ENCODE data around the gene KCNH2.
"Not testable (repeated sequence)": the region's sequence is repeated elsewhere in the genome, so short reads cannot be mapped to it uniquely, and the experiment has no call there.

The KCNH2 gene, protein sequence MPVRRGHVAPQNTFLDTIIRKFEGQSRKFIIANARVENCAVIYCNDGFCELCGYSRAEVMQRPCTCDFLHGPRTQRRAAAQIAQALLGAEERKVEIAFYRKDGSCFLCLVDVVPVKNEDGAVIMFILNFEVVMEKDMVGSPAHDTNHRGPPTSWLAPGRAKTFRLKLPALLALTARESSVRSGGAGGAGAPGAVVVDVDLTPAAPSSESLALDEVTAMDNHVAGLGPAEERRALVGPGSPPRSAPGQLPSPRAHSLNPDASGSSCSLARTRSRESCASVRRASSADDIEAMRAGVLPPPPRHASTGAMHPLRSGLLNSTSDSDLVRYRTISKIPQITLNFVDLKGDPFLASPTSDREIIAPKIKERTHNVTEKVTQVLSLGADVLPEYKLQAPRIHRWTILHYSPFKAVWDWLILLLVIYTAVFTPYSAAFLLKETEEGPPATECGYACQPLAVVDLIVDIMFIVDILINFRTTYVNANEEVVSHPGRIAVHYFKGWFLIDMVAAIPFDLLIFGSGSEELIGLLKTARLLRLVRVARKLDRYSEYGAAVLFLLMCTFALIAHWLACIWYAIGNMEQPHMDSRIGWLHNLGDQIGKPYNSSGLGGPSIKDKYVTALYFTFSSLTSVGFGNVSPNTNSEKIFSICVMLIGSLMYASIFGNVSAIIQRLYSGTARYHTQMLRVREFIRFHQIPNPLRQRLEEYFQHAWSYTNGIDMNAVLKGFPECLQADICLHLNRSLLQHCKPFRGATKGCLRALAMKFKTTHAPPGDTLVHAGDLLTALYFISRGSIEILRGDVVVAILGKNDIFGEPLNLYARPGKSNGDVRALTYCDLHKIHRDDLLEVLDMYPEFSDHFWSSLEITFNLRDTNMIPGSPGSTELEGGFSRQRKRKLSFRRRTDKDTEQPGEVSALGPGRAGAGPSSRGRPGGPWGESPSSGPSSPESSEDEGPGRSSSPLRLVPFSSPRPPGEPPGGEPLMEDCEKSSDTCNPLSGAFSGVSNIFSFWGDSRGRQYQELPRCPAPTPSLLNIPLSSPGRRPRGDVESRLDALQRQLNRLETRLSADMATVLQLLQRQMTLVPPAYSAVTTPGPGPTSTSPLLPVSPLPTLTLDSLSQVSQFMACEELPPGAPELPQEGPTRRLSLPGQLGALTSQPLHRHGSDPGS

DNA sequence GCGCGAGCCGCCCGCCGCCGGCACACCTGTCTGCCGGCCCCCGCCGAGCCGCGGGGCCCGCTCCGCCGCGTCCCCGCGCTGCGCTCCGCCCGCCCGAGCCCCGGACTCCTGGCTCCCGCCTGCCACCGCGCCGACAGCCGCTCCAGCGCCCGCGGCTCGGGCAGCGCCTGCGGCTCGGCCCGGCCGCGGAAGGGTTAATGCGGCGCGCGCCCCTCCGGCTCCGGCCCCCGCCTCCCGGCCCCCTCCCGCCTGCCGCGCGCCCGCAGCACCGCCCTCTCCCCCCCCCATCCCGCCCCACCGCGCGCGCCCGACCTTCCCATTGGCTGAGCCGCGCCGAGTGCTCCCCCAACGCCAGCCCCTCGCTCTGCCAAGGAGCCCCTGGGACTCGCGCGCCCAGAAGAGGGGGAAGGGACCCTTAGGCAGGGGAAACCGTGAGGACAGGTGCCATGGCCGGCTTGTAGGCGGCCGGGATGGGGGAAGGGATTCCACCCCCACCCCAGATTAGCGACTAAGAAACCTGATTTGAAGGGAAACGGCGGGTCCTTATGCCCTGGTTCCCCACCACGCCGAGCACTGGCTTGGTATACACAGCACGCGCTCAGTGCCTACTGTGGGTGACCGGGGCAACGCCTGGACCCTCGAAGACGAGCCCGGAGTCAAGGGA lies at the start of gene KCNH2:
Gene KCNH2, minus strand, starts transcription at position 196 of the 664 bp plus-strand sequence. CDS start 408 bp downstream, outside the sequence.
- in situ Hi-C loops (cut with MboI; ENCODE audit: low sequenced_read_pairs): no loop called here

DNA sequence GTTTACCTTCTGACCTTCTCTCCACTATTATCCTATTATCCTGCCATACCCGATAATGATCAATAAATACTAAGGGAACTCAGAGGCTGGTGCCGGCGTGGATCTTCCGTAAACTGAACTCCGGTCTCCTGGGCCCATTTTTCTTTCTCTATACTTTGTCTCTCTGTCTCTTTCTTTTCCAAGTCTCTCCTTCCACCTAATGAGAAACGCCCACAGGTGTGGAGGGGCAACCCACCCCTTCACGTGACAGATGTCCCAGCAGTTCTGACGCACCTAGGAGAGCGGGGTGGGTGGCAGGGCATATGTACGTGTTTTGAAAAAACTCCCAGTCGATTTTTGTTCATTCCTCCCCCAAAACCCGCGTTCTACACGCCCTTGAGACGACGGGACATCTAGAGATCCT lies 49.6 kb upstream of the KCNH2 start:
- in situ Hi-C loops (cut with MboI; ENCODE audit: low sequenced_read_pairs): not testable (repeated sequence)

DNA sequence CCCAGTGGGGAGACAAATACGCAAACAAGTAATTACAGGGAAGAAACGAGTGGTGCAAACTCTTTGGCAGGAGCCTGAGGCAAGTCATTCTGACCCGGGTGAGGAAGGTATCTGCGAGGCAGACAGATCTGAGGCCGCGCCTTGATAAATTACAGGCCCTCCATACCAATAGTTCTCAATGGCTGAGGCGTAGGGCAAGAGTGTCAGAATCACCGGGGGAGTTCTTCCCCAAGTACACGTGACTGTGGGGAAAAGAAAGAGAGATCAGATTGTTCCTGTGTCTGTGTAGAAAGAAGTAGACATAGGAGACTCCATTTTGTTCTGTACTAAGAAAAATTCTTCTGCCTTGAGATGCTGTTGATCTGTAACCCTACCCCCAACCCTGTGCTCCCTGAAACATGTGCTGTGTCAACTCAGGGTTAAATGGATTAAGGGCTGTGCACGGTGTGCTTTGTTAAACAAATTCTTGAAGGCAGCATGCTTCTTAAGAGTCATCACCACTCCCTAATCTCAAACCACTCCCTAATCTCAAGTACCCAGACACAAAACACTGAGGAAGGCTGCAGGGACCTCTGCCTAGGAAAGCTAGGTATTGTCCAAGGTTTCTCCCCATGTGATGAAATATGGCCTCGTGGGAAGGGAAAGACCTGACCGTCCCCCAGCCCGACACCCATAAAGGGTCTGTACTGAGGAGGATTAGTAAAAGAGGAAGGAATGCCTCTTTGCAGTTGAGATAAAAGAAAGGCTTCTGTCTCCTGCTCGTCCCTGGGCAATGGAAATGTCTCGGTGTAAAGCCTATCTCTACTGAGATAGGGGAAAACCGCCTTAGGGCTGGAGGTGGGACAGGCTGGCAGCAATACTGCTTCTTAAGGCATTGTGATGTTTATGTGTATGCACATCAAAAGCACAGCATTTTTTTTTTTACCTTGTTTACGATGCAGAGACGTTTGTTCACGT lies 48.9 kb upstream of the KCNH2 start:
- in situ Hi-C loops (cut with MboI; ENCODE audit: low sequenced_read_pairs): not testable (repeated sequence)

DNA sequence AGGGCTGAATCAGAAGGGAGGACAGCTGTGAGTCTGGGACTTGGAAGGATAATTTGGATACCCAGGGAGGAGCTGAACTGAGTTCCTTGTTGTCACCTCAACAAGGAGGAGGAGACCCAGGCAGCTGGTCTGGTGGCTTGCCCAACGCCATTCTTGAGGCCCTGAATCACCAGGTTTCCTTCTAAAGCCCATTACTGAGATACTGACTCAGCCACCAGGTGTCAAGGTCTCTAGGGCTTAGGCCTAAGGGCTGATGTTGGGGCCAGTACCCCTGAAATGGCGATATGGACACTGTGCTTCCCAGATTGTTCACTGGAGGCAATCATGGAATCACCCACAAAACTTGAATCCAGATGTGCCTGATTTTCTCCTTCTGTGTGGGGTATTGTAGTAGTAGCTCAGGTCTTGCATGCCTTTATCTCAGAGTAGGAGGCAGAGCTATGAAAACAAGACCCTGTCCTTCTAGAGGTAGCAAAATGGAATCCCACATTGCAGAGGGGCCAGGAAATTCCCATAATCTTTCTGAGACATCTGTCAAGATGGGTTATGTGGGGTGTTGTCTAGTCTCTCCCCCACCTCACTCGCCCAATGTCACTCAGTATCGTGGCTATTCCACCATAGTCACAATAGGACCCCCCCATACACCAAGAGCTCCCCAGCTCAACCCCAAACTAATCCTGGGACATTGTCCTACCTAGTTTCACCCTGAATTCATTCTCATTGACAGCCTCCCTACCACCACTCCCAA lies 48.0 kb upstream of the KCNH2 start:
- in situ Hi-C loops (cut with MboI; ENCODE audit: low sequenced_read_pairs): no loop called here

DNA sequence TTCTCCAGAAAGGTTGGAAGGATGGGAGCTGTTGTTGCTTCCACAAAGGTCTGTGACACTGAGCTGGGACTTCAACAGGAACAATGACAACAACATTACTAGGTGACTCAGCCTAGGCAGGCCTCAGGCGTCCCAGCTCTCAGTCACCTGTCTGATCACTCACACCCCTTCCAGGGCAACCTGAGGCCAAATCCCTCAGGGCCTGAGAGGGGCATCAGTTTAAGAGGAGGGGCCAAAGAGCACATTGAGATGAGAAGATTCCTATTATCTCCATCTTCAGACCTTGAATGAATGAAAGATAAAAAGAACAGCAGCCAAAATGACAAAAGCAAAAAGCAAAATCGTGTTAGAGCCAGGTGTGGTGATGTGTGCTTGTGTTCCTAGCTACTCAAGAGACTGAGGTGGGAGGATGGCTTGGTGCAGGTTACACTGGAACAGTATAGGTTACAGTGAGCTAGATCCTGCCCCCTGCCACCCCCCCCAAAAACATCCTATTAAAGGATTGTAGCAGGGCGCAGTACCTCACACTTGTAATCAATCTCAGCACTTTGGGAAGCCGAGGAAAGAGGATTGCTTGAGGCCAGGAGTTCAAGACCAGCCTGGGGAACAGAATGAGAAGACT lies 46.4 kb upstream of the KCNH2 start, which contains the start of gene ATG9B:
Gene ATG9B, minus strand, starts transcription at position 60 of the 622 bp plus-strand sequence. CDS start 71 bp downstream, outside the sequence.
- in situ Hi-C loops (cut with MboI; ENCODE audit: low sequenced_read_pairs): no loop called here

DNA sequence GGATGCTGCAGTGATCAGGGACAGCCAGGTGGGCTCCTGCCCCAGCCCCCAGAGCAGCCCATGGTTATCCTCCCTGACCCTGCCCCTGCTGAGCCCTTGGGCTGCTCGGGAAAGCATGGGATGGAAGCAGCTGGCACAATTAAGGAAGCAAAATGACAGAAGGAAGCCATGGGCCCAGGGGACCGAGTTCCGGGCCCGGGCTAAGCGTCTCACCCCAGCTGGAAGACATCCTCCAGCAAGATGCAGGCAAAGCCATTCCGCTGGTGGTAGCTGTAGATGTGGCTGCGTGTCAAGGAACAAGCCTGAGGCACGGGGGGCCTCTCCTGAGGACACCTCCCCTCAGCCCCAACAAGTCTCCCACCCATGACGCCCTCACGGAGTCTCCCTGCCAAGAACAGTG lies 45.1 kb upstream of the KCNH2 start:
- in situ Hi-C loops (cut with MboI; ENCODE audit: low sequenced_read_pairs): no loop called here

DNA sequence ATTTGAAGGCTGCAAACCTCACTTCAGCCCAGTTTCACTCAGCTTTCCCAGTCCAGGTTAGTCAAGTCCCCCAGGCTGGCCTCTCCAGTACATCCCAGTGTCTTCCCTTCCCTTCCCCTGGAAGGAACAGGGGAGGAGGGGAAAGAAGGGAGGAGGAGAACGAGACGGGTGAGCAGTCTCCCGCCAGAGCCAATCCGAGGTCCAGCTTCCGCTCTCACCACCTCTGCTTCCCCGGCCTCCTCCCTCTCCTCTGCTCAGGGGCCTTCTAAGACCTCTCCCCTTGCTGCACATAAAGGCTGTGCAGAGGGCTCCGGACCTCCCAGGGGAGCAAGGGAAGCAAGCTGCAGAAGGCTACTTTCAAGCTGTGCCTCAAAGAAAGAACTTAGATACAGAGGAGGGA lies 42.1 kb upstream of the KCNH2 start:
- in situ Hi-C loops (cut with MboI; ENCODE audit: low sequenced_read_pairs): no loop called here

DNA sequence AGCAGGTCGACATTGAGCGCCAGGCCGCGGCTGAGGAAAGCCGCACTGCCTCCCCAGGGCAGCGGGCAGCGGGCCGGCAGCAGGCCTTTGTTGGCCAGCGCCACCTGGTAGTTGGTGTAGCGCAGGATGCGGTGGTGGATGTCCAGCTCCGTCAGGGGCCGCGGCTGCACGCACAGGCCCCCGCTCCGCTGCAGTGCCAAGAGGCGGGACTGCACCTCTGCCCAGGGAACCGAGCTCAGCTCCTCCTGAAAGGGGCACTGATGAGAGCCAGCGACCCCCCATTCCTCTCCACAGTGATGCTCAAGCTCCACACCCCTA lies 41.0 kb upstream of the KCNH2 start:
- in situ Hi-C loops (cut with MboI; ENCODE audit: low sequenced_read_pairs): no loop called here

DNA sequence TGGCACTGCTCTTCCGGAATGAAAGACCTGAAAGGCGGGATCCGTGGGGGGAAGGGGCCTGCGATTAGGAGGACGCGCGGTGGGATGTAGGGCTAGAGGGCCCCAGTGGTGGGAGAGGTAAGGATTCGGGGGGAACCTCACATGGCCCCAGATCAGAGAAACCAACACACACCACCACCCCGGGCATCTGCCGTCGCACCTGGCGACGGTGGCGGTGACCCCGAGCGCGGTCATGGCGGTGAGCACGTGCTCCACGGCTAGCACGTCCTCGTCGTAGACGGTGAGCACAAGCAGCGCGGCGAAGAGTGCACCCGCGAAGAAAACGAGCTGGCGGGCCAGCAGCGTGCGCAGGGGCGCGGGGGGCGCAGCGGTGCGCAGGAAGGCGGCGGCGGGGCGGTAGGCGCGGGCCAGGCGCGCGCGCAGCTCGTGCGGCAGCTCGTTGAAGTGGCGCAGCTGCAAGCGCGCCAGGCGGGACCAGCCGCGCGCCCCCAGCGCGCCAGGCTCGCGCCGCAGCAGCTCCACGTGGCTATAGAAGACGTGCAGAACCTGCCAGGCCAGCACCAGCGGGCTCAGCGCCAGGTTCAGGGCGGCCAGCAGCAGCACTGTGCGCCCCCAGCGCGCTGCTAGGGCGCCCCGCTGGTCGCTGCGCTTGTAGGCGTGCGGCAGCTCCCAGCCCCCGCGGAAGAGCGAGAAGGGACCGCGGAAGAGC lies 40.5 kb upstream of the KCNH2 start:
- in situ Hi-C loops (cut with MboI; ENCODE audit: low sequenced_read_pairs): no loop called here

DNA sequence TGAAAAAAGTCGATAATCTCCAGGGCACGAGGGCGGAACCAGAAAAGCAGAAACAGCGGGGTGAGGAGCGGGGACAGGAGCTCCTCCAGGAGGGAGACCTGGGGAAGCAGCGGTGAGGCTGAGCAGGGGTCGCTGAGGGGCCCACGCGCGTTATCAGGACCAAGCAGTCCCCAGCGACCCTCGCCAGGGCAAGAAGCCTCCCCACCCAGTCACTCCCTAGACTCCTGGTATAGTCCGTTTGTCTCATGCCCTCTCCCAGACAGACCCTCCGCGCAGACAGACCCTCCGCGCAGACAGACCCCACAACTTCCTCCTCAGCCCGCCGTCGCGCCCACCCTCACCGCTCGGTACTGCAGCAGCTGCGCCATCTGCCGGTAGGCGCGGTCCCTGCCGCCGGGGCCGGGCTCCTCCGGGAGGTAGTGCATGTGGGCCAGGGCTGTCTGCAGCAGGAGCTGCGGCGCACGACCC lies 39.9 kb upstream of the KCNH2 start:
- in situ Hi-C loops (cut with MboI; ENCODE audit: low sequenced_read_pairs): no loop called here

DNA sequence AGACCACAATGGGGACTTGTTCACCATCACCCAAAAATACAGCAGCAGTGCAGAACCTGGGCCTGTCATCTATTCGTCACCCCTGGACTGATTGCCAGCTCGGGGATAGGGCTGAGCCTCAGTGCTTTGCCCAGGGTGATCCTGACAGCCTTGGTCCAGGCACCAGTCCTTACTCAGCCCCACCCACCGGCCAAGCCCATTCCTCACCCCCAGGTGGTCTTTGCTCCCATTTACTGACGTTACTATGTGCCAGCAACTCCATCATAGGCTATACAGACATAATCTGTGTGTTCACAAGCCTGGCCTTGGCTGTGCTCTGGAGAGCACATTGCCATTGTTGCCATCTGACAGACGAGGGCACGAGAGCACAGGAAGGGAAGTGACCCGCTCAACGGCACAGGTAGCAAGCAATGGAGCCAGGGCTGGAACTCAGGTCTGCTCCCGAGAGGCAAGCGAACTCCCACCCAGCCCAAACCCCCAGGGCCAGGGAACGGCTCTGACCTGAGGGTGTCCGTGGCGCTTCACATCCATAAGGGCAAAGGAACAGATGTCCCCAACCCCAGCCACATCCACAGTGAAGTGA lies 39.3 kb upstream of the KCNH2 start:
- in situ Hi-C loops (cut with MboI; ENCODE audit: low sequenced_read_pairs): no loop called here

DNA sequence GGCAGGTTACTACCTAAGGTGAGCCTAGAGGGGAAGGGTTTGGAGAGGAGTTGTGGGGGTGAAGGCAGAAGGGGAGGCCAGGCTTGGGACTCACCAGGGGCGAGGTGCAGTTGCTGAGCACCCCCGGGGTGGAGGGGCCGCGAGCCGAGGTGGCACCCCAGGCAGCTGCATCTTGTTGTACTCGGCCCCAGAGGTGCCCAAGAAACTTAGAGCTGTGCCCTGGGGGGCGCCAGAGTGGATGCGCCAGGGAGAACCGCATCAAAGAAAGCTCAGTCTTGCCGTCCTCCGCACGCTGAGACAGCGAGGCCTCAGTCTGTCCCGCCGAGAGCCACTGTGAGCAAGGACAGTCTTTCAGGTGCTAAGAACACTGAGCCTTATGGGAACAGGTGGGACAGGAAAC lies 38.8 kb upstream of the KCNH2 start:
- in situ Hi-C loops (cut with MboI; ENCODE audit: low sequenced_read_pairs): no loop called here

DNA sequence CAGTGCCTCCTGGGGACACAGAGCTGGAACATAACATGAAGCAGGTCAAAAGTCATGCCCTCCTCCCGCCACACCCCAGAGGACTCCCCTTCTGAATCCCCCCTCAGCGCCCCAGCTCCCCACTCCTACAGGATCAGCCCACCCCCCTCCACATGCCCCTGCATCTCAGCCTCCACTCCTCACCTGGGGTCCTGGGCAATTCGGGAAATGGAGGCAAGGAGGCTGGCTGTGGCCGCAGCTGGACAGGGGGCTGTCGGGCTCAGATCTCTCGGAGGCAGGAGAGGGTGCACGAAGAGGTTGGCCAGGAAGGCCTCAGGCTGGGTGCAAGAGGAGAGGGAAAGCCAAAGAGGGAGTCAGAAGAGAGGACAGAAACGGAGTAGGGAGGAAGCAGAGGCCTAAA lies 38.4 kb upstream of the KCNH2 start:
- in situ Hi-C loops (cut with MboI; ENCODE audit: low sequenced_read_pairs): no loop called here

DNA sequence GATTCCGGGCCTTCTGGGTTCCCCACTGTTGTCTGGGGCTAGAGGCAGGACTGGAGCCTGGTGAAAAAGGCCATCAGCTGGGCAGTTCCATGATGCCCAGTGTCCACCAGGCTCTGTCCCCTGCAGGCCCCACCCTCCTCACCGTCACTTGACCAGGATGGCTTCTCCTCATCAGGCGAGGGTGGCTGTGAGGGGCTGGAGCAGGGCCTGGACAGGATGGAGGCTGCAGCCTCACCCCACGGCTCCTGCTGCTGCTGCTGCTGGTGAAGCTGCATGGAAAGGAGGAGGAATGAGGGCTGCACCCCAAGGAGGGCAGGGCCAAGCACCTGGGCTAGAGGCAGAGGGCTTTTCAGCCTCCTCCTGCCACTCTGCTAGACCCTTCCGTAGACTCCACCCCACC lies 37.8 kb upstream of the KCNH2 start:
- in situ Hi-C loops (cut with MboI; ENCODE audit: low sequenced_read_pairs): no loop called here

DNA sequence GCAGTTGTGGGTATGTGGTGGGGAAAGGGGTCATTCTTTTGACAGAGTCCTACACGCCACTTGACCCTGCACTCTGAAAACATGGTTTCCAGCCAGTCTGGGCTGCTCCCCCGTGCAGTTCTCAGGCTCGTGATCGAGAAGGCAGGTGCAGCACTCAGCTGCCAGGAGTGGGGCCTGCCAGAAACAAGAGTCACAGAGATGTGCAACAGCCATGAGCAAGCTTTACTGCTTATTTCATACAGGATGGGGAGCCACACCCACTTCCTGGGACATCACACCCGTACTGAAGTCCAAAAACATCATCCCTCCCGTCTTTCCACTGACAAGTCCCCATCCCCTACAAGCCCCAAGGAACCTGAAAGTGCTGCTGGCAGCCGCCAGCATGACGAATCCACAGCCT lies 36.8 kb upstream of the KCNH2 start:
- in situ Hi-C loops (cut with MboI; ENCODE audit: low sequenced_read_pairs): no loop called here

DNA sequence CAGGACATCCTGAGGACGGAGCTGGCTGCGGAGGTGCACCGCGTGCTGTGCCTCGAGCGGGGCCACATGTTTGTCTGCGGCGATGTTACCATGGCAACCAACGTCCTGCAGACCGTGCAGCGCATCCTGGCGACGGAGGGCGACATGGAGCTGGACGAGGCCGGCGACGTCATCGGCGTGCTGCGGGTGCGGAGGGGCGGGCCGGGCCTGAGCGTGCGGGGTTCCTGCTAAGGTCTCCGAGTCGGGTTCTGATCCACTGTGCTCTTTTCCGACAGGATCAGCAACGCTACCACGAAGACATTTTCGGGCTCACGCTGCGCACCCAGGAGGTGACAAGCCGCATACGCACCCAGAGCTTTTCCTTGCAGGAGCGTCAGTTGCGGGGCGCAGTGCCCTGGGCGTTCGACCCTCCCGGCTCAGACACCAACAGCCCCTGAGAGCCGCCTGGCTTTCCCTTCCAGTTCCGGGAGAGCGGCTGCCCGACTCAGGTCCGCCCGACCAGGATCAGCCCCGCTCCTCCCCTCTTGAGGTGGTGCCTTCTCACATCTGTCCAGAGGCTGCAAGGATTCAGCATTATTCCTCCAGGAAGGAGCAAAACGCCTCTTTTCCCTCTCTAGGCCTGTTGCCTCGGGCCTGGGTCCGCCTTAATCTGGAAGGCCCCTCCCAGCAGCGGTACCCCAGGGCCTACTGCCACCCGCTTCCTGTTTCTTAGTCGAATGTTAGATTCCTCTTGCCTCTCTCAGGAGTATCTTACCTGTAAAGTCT lies 35.8 kb upstream of the KCNH2 start:
- in situ Hi-C loops (cut with MboI; ENCODE audit: low sequenced_read_pairs): no loop called here

DNA sequence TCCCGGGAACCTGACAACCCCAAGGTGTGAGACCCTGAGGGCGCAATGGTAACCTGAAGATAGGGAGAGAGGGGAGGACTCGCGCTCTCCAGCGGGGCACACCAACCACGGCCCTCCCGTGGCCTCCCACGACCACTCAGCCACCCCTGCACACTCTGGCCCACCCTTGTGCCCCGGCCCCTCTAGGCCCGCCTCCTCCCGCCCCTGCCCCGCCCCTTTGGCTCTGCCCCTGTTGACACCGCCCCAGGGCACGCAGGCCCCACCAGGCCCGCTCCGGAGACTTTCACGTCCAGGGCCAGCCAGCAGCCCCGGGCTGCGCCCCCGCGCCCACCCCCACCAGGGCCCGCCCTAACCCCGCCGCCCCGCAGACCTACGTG lies 35.2 kb upstream of the KCNH2 start:
- in situ Hi-C loops (cut with MboI; ENCODE audit: low sequenced_read_pairs): no loop called here
